H1 (cell line): ENCODE measurements around the gene MEIOB.

Source experiments
- CEBPB ChIP-seq: IDR thresholded peaks from 2 replicates; pipeline ENCODE4 v1.6.1; 2012; ENCODE audit warnings: low read depth, low read length
- CTCF ChIP-seq, 3 experiments: IDR thresholded peaks; 1 replicate in 2 of 3; 2 replicates in 1 of 3; pipeline versions ENCODE4 v1.5.1 to v1.6.1; 2011; ENCODE audit warnings: low read length in 3 of 3, mild to moderate bottlenecking in 3 of 3, inconsistent platforms in 2 of 3, low read depth in 1 of 3, moderate library complexity in 1 of 3; ENCODE audit not compliant: insufficient read depth in 1 of 3; ENCODE audit errors: control extremely low read depth in 1 of 3
- POLR2A ChIP-seq, 2 experiments: IDR thresholded peaks; 1 replicate in 1 of 2; 2 replicates in 1 of 2; pipeline ENCODE4 v1.6.1; 2011; ENCODE audit warnings: low read depth in 2 of 2, low read length in 2 of 2, mild to moderate bottlenecking in 2 of 2; ENCODE audit errors: control extremely low read depth in 1 of 2
- SRF ChIP-seq: IDR thresholded peaks from 2 replicates; pipeline ENCODE4 v1.6.1; 2011; ENCODE audit warnings: mild to moderate bottlenecking, low read depth, low read length, moderate library complexity
- TAF7 ChIP-seq: optimal IDR thresholded peaks from 2 replicates; pipeline ENCODE3; 2011; ENCODE audit warnings: low read depth, mild to moderate bottlenecking, inconsistent platforms, low read length, moderate library complexity, borderline replicate concordance
- ZNF274 ChIP-seq: IDR thresholded peaks from 2 replicates; pipeline ENCODE4 v1.7.0; 2012; ENCODE audit warnings: low read length, borderline replicate concordance; ENCODE audit errors: extremely low read depth

GRCh38 chr16:1790611-1791255, 81.2 kb downstream of the MEIOB start:
- no peak for TF ChIP-seq ZNF274
- TF ChIP-seq CEBPB: no peak
- TF ChIP-seq CTCF (IDR thresholded peaks at IDR 0.05; ENCODE audit: control extremely low read depth in 1 of 3, insufficient read depth in 1 of 3, low read depth in 1 of 3, low read length in 3 of 3): no peak
- no peak for TF ChIP-seq SRF
- TF ChIP-seq TAF7: no peak
- no peak for TF ChIP-seq POLR2A (IDR thresholded peaks at IDR 0.05; ENCODE audit: control extremely low read depth in 1 of 2, low read depth in 2 of 2, low read length in 2 of 2)
